ENCODE measurements around the gene ZBP1. TPM values are rescaled to one million over a fixed set of nuclear protein-coding genes. Genes with fewer than 3 reads are reported as not detected.
A peak's percentile ranks its signal among the peaks of the same experiment; 100 is the strongest.

ZBP1 gene
- total RNA-seq, 2 experiments from 2014 or later, result 39.0 to 40.1 TPM

- H3K9me3 Mint-ChIP-seq, result no peaks in the 10 kb centered on the region
- POLR2A ChIA-PET, result no interaction called here
- CTCF ChIA-PET, result no interaction called here
- ATAC-seq (ENCODE audit: poor library complexity) (no peak), DNase-seq (peak in 3 of 14 experiments; percentile 2 to 31 (median 12))
- no peaks in the 10 kb centered on the region for H3K27me3 Mint-ChIP-seq
- no peak overlapping the region for H3K4me3 Mint-ChIP-seq
- Histone ChIP-seq H3K27me3 (ENCODE audit: control insufficient read depth in 1 of 2, insufficient read depth in 2 of 2, low read length in 2 of 2) (no peaks in the 10 kb centered on the region), H3K36me3 (ENCODE audit: insufficient read depth, low read length) (peaks cover 4% of the 10 kb centered on the region), H3K9me3 (ENCODE audit: control insufficient read depth in 1 of 2, insufficient read depth in 1 of 2, low read length in 2 of 2) (no peaks in the 10 kb centered on the region), H3K4me1 (ENCODE audit: insufficient read depth, low read length) (peaks cover 26% of the 10 kb centered on the region), H3K4me3 (ENCODE audit: low read length) (no peak overlapping the region), H3K27ac (ENCODE audit: low read depth in 1 of 2, low read length in 2 of 2) (no peak overlapping the region)
- no peaks in the 10 kb centered on the region for H3K36me3 Mint-ChIP-seq (ENCODE audit: low read depth)
- TF ChIP-seq, protein P1, sequence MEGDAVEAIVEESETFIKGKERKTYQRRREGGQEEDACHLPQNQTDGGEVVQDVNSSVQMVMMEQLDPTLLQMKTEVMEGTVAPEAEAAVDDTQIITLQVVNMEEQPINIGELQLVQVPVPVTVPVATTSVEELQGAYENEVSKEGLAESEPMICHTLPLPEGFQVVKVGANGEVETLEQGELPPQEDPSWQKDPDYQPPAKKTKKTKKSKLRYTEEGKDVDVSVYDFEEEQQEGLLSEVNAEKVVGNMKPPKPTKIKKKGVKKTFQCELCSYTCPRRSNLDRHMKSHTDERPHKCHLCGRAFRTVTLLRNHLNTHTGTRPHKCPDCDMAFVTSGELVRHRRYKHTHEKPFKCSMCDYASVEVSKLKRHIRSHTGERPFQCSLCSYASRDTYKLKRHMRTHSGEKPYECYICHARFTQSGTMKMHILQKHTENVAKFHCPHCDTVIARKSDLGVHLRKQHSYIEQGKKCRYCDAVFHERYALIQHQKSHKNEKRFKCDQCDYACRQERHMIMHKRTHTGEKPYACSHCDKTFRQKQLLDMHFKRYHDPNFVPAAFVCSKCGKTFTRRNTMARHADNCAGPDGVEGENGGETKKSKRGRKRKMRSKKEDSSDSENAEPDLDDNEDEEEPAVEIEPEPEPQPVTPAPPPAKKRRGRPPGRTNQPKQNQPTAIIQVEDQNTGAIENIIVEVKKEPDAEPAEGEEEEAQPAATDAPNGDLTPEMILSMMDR (IDR thresholded peaks at IDR 0.05), result no peak
- H3K27ac Mint-ChIP-seq, result no peak overlapping the region
- peaks cover 37% of the 10 kb centered on the region for H3K4me1 Mint-ChIP-seq (ENCODE audit: low read depth)
- intact Hi-C loops (cut with DNase I, micrococcal nuclease), result loop anchor here in 1 of 2 experiments (2.0 to 10.0 kb wide), 2 partner anchors 58 to 548 kb away; no protein-coding TSS in a partner anchor
Observed at GRCh38 chr20:57656252-57656820, 36.1 kb upstream of the ZBP1 start.

DNA sequence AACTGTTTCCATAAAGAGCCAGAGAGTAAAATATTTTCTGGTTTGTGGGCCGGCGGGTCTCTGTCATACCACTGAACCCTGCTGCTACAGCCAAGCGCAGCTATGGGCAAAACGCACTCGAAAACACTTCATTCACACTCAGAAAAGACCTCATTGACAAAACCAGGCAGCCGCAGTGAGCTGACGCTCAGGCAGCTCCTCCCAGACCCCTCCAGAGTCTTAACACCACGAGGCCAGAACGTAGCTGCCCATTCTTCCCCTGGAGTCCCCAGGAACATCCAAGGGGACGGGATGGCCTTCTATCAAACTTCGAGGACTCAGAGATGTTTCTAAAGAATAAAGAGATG, 35.6 kb upstream of the ZBP1 start:
- ChIA-PET POLR2A (no interaction called here), CTCF (no interaction called here)
- ATAC-seq (ENCODE audit: poor library complexity) (no peak), DNase-seq (peak in 3 of 14 experiments; percentile 2 to 14 (median 2))
- TF ChIP-seq, protein P1 (IDR thresholded peaks at IDR 0.05), result no peak
- Histone ChIP-seq H3K9me3 (ENCODE audit: control insufficient read depth in 1 of 2, insufficient read depth in 1 of 2, low read length in 2 of 2) (no peaks in the 10 kb centered on the region), H3K27ac (ENCODE audit: low read depth in 1 of 2, low read length in 2 of 2) (no peak overlapping the region), H3K4me1 (ENCODE audit: insufficient read depth, low read length) (peaks cover 26% of the 10 kb centered on the region), H3K36me3 (ENCODE audit: insufficient read depth, low read length) (peaks cover 4% of the 10 kb centered on the region), H3K4me3 (ENCODE audit: low read length) (no peak overlapping the region), H3K27me3 (ENCODE audit: control insufficient read depth in 1 of 2, insufficient read depth in 2 of 2, low read length in 2 of 2) (no peaks in the 10 kb centered on the region)
- H3K27me3 Mint-ChIP-seq, result no peaks in the 10 kb centered on the region
- H3K4me1 Mint-ChIP-seq (ENCODE audit: low read depth), result peaks cover 37% of the 10 kb centered on the region
- intact Hi-C loops (cut with DNase I, micrococcal nuclease), result loop anchor here (2.0 to 10.0 kb wide), 4 partner anchors 27 to 549 kb away; no protein-coding TSS in a partner anchor
- H3K9me3 Mint-ChIP-seq, result no peaks in the 10 kb centered on the region
- no peaks in the 10 kb centered on the region for H3K36me3 Mint-ChIP-seq (ENCODE audit: low read depth)
- no peak overlapping the region for H3K4me3 Mint-ChIP-seq
- H3K27ac Mint-ChIP-seq, result no peak overlapping the region

DNA sequence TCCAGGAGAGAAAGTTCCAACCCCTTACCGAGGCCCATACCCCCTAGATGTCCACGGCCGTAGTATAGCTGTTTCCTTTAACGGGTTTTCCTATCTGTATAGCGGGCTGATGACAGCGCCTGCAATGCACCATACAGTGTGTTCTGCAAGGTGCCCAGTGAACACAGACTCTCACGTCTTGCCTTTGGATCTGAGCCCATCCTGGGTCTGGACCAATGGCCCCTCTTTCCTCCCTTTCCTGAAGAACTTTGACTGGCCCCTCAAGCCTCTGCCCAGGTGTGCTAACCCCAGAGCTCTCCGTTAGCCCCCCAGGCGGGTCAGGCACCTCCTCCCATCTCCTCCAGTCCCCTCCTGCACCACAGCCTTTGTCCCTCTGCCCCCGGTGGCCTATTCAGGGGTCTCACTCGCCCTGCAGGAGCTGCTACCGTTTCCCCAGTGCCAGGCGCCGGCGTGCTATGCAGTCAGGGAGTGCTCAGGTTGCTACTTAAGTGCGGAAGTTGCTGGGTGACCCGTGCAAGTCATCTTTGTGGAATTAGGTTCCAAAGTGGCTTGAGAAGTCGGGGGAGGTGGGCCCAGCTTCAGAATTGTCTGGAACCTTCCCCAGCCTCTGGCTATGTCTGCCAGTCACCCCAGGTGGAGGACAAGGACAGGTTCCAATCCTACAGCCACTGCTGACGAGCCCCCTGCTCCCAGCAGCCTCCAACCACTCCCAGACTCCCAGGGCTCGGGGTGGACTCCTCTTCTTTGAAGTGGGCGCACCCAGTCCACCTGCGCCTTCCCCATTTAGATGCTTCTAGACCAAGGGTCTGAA, 35.0 kb upstream of the ZBP1 start:
- no peaks in the 10 kb centered on the region for H3K36me3 Mint-ChIP-seq (ENCODE audit: low read depth)
- TF ChIP-seq, protein P1 (IDR thresholded peaks at IDR 0.05), result no peak
- intact Hi-C loops (cut with DNase I, micrococcal nuclease), result loop anchor here (1.0 to 10.0 kb wide), 9 partner anchors 26 to 554 kb away; no protein-coding TSS in a partner anchor
- H3K27ac Mint-ChIP-seq, result no peak overlapping the region
- no peak overlapping the region for H3K4me3 Mint-ChIP-seq
- Histone ChIP-seq H3K27ac (ENCODE audit: low read depth in 1 of 2, low read length in 2 of 2) (no peak overlapping the region), H3K4me1 (ENCODE audit: insufficient read depth, low read length) (peaks cover 26% of the 10 kb centered on the region), H3K36me3 (ENCODE audit: insufficient read depth, low read length) (peaks cover 4% of the 10 kb centered on the region), H3K4me3 (ENCODE audit: low read length) (no peak overlapping the region), H3K27me3 (ENCODE audit: control insufficient read depth in 1 of 2, insufficient read depth in 2 of 2, low read length in 2 of 2) (no peaks in the 10 kb centered on the region), H3K9me3 (ENCODE audit: control insufficient read depth in 1 of 2, insufficient read depth in 1 of 2, low read length in 2 of 2) (no peaks in the 10 kb centered on the region)
- H3K27me3 Mint-ChIP-seq, result no peaks in the 10 kb centered on the region
- H3K9me3 Mint-ChIP-seq, result no peaks in the 10 kb centered on the region
- ChIA-PET CTCF (interaction anchor here (0.6 to 2.3 kb wide), 7 partner anchors 33 to 1103 kb away, joined by 3 to 11 read pairs (median 5); partner anchors contain the start of gene ZBP1), POLR2A (no interaction called here)
- DNase-seq, result peak in 3 of 14 experiments; percentile 2 to 28 (median 12)
- no peak for ATAC-seq (ENCODE audit: poor library complexity)
- peaks cover 37% of the 10 kb centered on the region for H3K4me1 Mint-ChIP-seq (ENCODE audit: low read depth)

Data from CD4-positive, alpha-beta T cell (primary cell).